SK-N-SH treated with all-trans-retinoic acid at 6 μM for 48 hours (cell line): ENCODE measurements around the gene CHST13.

ENCODE experiments used
- ATAC-seq: fragments of 200-7000 bp; cut with Tn5 transposase; 3 replicates; pipeline ENCODE4 v1.9.1; 2020; ENCODE audit warnings: mild to moderate bottlenecking, moderate library complexity
- ARNTL ChIP-seq: fragments of 450-650 bp; formaldehyde crosslinking; IDR thresholded peaks from 2 replicates; pipeline ENCODE4 v1.5.0; 2020; ENCODE audit warnings: low read depth, mild to moderate bottlenecking, moderate library complexity, borderline replicate concordance
- BACH2 ChIP-seq: fragments of 250-450 bp; sonication (Bioruptor Pico); IDR thresholded peaks from 2 replicates; pipeline ENCODE4 v1.9.0; 2021; ENCODE audit warnings: mild to moderate bottlenecking, borderline replicate concordance
- CSDC2 ChIP-seq: fragments of 250-450 bp; sonication (Bioruptor Pico); IDR thresholded peaks from 2 replicates; pipeline ENCODE4 v1.5.0; 2020; ENCODE audit warnings: mild to moderate bottlenecking, moderate library complexity
- ESRRG ChIP-seq: fragments of 250-450 bp; sonication (Bioruptor Pico); IDR thresholded peaks from 2 replicates; pipeline ENCODE4 v1.6.1; 2021; ENCODE audit warnings: mild to moderate bottlenecking
- GLIS3 ChIP-seq: fragments of 250-450 bp; sonication (Bioruptor Pico); IDR thresholded peaks from 2 replicates; pipeline ENCODE4 v1.5.0; 2020; ENCODE audit warnings: mild to moderate bottlenecking, moderate library complexity
- ISL1 ChIP-seq: fragments of 250-450 bp; sonication (Bioruptor Pico); IDR thresholded peaks from 2 replicates; pipeline ENCODE4 v2.1.2; 2022; ENCODE audit warnings: mild to moderate bottlenecking, moderate library complexity
- OSR1 ChIP-seq: fragments of 250-450 bp; sonication (Bioruptor Pico); IDR thresholded peaks from 2 replicates; pipeline ENCODE4 v1.8.0; 2022; ENCODE audit warnings: moderate library complexity, mild to moderate bottlenecking, inconsistent platforms
- PPARA ChIP-seq: fragments of 250-450 bp; sonication (Bioruptor Pico); IDR thresholded peaks from 2 replicates; pipeline ENCODE4 v1.5.0; 2020; ENCODE audit warnings: mild to moderate bottlenecking, borderline replicate concordance
- RARB ChIP-seq: fragments of 250-450 bp; sonication (Bioruptor Pico); IDR thresholded peaks from 2 replicates; pipeline ENCODE4 v1.8.0; 2021; ENCODE audit warnings: mild to moderate bottlenecking, moderate library complexity
- SNAI2 ChIP-seq: fragments of 250-450 bp; sonication (Bioruptor Pico); IDR thresholded peaks from 2 replicates; pipeline ENCODE4 v1.5.0; 2020; ENCODE audit warnings: mild to moderate bottlenecking, moderate library complexity
- TCF4 ChIP-seq: fragments of 250-450 bp; sonication (Bioruptor Pico); IDR thresholded peaks from 2 replicates; pipeline ENCODE4 v1.8.0; 2021; ENCODE audit warnings: mild to moderate bottlenecking, moderate library complexity, borderline replicate concordance
- ZC3H10 ChIP-seq: fragments of 250-450 bp; sonication (Bioruptor Pico); IDR thresholded peaks from 2 replicates; pipeline ENCODE4 v1.5.1; 2021; ENCODE audit warnings: mild to moderate bottlenecking, moderate library complexity
- ZFP3 ChIP-seq: fragments of 250-450 bp; sonication (Bioruptor Pico); IDR thresholded peaks from 2 replicates; pipeline ENCODE4 v1.5.0; 2020; ENCODE audit warnings: mild to moderate bottlenecking, moderate library complexity
- ZFP30 ChIP-seq: fragments of 450-650 bp; formaldehyde crosslinking; IDR thresholded peaks from 2 replicates; pipeline ENCODE4 v1.5.0; 2022; ENCODE audit warnings: mild to moderate bottlenecking, moderate library complexity
- ZNF565 ChIP-seq: fragments of 450-650 bp; formaldehyde crosslinking; conservative IDR thresholded peaks from 2 replicates; pipeline ENCODE4 v1.5.0; 2020; ENCODE audit warnings: low read depth, mild to moderate bottlenecking, moderate library complexity
- ZNF70 ChIP-seq: fragments of 450-650 bp; formaldehyde crosslinking; IDR thresholded peaks from 2 replicates; pipeline ENCODE4 v1.5.0; 2020; ENCODE audit warnings: mild to moderate bottlenecking, moderate library complexity
- ZNF8 ChIP-seq: fragments of 450-650 bp; formaldehyde crosslinking; IDR thresholded peaks from 2 replicates; pipeline ENCODE4 v1.5.0; 2020; ENCODE audit warnings: mild to moderate bottlenecking, moderate library complexity
- TF ChIP-seq, protein P1 (sequence below): fragments of 250-450 bp; sonication (Bioruptor Pico); IDR thresholded peaks from 2 replicates; pipeline ENCODE4 v1.8.0; 2020; ENCODE audit warnings: mild to moderate bottlenecking, moderate library complexity, borderline replicate concordance
- TF ChIP-seq, protein P2 (sequence below): fragments of 250-450 bp; sonication (Bioruptor Pico); IDR thresholded peaks from 2 replicates; pipeline ENCODE4 v1.5.1; 2021; ENCODE audit warnings: mild to moderate bottlenecking, moderate library complexity
- TF ChIP-seq, protein P3 (sequence below): fragments of 250-450 bp; sonication (Bioruptor Pico); IDR thresholded peaks from 2 replicates; pipeline ENCODE4 v1.5.1; 2020; ENCODE audit warnings: low read depth, mild to moderate bottlenecking, moderate library complexity
- TF ChIP-seq, protein P4 (sequence below): fragments of 250-450 bp; sonication (Bioruptor Pico); IDR thresholded peaks from 2 replicates; pipeline ENCODE4 v1.5.0; 2020; ENCODE audit warnings: mild to moderate bottlenecking, moderate library complexity
- TF ChIP-seq, protein P5 (sequence below): fragments of 250-450 bp; sonication (Bioruptor Pico); IDR thresholded peaks from 2 replicates; pipeline ENCODE4 v1.8.0; 2021; ENCODE audit warnings: low read depth, mild to moderate bottlenecking, moderate library complexity, borderline replicate concordance

The CHST13 gene

DNA sequence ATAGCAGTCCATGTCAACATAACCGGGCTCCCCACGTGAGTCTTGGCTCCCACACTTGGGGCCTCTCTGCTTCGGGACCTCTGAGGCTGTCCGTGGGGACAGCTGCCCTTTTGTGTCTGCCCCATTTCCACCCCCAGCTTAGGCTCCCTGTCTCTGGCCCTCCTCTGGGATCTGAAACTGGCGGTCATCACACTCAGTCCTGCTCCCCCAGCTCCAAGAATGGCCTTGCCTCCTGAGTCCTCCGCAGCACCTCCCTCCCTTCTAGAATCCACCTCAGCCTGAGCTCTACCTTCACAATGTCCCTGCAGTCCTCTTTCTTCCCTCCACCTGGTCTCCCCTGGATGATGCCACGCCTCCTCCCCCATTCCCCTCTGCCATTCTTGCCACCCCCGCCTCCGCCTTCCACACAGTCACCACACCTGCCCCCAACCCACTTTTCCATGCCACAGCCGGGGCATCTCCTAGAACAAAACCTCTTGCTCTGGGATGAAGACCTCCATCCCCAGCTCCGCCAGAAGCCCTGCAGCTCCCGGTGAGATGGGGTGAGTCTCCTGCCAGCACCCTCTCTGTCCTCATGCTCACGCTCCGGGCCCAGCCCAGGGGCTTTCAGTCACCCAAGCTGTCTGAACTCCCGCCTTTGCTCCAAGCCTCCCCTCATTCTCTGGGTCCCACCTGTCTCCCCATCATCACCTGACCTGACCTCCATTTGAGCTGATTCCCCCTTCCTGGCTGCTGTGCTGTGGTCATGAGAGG lies 41.3 kb upstream of the CHST13 start:
- no peak for ATAC-seq
- TF ChIP-seq GLIS3 (CRISPR knock-in tag) (no peak), RARB (no peak), ISL1 (CRISPR knock-in tag) (no peak), TCF4 (CRISPR knock-in tag) (no peak)
- TF ChIP-seq, protein P1, sequence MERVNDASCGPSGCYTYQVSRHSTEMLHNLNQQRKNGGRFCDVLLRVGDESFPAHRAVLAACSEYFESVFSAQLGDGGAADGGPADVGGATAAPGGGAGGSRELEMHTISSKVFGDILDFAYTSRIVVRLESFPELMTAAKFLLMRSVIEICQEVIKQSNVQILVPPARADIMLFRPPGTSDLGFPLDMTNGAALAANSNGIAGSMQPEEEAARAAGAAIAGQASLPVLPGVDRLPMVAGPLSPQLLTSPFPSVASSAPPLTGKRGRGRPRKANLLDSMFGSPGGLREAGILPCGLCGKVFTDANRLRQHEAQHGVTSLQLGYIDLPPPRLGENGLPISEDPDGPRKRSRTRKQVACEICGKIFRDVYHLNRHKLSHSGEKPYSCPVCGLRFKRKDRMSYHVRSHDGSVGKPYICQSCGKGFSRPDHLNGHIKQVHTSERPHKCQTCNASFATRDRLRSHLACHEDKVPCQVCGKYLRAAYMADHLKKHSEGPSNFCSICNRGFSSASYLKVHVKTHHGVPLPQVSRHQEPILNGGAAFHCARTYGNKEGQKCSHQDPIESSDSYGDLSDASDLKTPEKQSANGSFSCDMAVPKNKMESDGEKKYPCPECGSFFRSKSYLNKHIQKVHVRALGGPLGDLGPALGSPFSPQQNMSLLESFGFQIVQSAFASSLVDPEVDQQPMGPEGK (CRISPR knock-in tag), result no peak

DNA sequence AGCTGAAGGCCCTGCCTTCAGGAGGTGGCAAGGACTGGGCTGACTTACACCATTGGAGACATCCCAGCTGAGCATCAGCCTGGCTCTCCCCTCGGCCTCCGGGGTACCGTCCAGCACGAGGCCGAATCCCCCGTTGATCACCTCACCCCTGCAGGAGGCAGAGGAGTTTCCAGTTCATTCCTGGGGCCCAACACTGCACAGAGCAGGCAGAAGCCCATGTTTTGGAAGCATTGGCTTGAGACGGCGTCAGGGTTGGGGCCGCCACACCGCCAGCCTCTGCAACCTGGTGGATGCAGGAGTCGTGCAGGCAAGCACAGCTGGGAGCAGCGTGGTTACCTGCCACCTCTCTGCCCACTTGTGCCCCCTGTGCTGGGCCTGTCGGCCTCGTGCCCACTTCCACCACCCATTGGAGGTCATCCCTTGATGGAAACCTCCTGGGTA lies 40.6 kb upstream of the CHST13 start:
- TF ChIP-seq OSR1 (CRISPR knock-in tag) (no peak), ZNF565 (no peak), GLIS3 (CRISPR knock-in tag) (no peak), TCF4 (CRISPR knock-in tag) (no peak), ARNTL (no peak), ZFP3 (CRISPR knock-in tag) (no peak), RARB (no peak), ZC3H10 (no peak), SNAI2 (no peak), ZNF8 (CRISPR knock-in tag) (no peak), ZFP30 (CRISPR knock-in tag) (no peak), ESRRG (CRISPR knock-in tag) (no peak), ZNF70 (CRISPR knock-in tag) (no peak), BACH2 (CRISPR knock-in tag) (no peak), PPARA (CRISPR knock-in tag) (no peak), CSDC2 (CRISPR knock-in tag) (no peak)
- TF ChIP-seq, protein P2, sequence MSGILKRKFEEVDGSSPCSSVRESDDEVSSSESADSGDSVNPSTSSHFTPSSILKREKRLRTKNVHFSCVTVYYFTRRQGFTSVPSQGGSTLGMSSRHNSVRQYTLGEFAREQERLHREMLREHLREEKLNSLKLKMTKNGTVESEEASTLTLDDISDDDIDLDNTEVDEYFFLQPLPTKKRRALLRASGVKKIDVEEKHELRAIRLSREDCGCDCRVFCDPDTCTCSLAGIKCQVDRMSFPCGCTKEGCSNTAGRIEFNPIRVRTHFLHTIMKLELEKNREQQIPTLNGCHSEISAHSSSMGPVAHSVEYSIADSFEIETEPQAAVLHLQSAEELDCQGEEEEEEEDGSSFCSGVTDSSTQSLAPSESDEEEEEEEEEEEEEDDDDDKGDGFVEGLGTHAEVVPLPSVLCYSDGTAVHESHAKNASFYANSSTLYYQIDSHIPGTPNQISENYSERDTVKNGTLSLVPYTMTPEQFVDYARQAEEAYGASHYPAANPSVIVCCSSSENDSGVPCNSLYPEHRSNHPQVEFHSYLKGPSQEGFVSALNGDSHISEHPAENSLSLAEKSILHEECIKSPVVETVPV, result no peak
- TF ChIP-seq, protein P3, sequence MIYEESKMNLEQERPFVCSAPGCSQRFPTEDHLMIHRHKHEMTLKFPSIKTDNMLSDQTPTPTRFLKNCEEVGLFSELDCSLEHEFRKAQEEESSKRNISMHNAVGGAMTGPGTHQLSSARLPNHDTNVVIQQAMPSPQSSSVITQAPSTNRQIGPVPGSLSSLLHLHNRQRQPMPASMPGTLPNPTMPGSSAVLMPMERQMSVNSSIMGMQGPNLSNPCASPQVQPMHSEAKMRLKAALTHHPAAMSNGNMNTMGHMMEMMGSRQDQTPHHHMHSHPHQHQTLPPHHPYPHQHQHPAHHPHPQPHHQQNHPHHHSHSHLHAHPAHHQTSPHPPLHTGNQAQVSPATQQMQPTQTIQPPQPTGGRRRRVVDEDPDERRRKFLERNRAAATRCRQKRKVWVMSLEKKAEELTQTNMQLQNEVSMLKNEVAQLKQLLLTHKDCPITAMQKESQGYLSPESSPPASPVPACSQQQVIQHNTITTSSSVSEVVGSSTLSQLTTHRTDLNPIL (CRISPR knock-in tag), result no peak
- TF ChIP-seq, protein P4, sequence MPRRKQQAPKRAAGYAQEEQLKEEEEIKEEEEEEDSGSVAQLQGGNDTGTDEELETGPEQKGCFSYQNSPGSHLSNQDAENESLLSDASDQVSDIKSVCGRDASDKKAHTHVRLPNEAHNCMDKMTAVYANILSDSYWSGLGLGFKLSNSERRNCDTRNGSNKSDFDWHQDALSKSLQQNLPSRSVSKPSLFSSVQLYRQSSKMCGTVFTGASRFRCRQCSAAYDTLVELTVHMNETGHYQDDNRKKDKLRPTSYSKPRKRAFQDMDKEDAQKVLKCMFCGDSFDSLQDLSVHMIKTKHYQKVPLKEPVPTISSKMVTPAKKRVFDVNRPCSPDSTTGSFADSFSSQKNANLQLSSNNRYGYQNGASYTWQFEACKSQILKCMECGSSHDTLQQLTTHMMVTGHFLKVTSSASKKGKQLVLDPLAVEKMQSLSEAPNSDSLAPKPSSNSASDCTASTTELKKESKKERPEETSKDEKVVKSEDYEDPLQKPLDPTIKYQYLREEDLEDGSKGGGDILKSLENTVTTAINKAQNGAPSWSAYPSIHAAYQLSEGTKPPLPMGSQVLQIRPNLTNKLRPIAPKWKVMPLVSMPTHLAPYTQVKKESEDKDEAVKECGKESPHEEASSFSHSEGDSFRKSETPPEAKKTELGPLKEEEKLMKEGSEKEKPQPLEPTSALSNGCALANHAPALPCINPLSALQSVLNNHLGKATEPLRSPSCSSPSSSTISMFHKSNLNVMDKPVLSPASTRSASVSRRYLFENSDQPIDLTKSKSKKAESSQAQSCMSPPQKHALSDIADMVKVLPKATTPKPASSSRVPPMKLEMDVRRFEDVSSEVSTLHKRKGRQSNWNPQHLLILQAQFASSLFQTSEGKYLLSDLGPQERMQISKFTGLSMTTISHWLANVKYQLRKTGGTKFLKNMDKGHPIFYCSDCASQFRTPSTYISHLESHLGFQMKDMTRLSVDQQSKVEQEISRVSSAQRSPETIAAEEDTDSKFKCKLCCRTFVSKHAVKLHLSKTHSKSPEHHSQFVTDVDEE (CRISPR knock-in tag), result no peak
- TF ChIP-seq, protein P5, sequence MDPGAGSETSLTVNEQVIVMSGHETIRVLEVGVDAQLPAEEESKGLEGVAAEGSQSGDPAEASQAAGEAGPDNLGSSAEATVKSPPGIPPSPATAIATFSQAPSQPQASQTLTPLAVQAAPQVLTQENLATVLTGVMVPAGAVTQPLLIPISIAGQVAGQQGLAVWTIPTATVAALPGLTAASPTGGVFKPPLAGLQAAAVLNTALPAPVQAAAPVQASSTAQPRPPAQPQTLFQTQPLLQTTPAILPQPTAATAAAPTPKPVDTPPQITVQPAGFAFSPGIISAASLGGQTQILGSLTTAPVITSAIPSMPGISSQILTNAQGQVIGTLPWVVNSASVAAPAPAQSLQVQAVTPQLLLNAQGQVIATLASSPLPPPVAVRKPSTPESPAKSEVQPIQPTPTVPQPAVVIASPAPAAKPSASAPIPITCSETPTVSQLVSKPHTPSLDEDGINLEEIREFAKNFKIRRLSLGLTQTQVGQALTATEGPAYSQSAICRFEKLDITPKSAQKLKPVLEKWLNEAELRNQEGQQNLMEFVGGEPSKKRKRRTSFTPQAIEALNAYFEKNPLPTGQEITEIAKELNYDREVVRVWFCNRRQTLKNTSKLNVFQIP (CRISPR knock-in tag), result no peak
- ATAC-seq, result no peak

DNA sequence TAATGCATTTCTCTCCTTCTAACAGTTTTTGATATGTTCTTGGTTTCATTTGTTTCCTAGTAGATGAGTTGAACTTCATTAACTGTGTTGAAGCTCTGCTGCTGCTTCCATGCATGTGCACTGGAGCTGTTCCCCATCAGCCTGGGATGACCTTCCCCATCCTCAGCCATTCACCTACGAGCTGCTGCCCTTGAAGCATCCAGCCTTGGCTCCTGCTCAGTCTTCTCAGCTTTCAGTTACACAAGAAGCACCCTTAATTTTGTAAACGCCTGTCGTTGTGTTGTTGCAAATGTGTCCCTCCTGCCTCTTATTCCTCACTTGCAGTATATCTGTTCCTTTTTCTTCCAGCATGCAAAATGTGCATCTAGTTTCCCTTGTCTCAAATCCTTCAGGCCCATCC lies 39.8 kb upstream of the CHST13 start:
- TF ChIP-seq CSDC2 (CRISPR knock-in tag), result no peak
- TF ChIP-seq ESRRG (CRISPR knock-in tag), result no peak
- no peak for TF ChIP-seq ZNF565
- TF ChIP-seq ARNTL, result no peak
- TF ChIP-seq RARB, result no peak
- TF ChIP-seq ZNF70 (CRISPR knock-in tag), result no peak
- no peak for ATAC-seq
